Measurements from ENCODE around the gene PRKCH.

GRCh38 chr14:61555056-61555838, 233.9 kb downstream of the PRKCH start:
- no peak for TF ChIP-seq POLR2A (IDR thresholded peaks at IDR 0.05; ENCODE audit: extremely low read depth, insufficient read length)
- no peak for TF ChIP-seq CTCF (IDR thresholded peaks at IDR 0.05; ENCODE audit: low read depth, low read length)
- no peak for TF ChIP-seq MAX (IDR thresholded peaks at IDR 0.05; ENCODE audit: low read depth, low read length)

Measured in NB4 (cell line).